GM10266 (cell line): ENCODE measurements around the gene KCNH2.

Experiments used
- DNase-seq: peaks from one replicate; pipeline ENCODE4 v3.0.0; 2012; ENCODE audit errors: extremely low spot score
- CTCF ChIP-seq: IDR thresholded peaks from 2 replicates; pipeline ENCODE4 v1.5.1; 2012; ENCODE audit warnings: mild to moderate bottlenecking, low read depth; ENCODE audit not compliant: control insufficient read depth, insufficient read depth; ENCODE audit errors: missing control alignments

The KCNH2 gene

DNA sequence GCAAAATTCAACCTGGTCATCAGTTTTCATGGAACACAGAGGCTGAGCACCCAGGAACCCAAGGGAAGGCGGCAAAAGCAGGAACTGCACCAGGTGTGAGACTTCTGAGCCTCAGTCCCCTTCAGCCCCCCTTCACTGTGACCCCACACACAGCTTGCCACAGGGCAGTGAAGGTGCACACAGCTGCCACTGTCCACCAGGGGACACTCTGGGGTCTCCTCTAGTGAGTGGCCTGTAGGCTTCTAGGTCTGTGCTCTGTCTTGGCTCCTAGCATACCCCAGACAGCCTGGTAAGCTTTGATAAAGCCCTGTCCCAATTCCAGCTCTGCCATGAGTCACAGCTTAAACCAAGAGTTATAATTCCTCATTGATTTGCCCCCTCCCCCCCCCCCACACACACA lies 12.1 kb downstream of the KCNH2 start:
- DNase-seq: no peak
- TF ChIP-seq CTCF: no peak

DNA sequence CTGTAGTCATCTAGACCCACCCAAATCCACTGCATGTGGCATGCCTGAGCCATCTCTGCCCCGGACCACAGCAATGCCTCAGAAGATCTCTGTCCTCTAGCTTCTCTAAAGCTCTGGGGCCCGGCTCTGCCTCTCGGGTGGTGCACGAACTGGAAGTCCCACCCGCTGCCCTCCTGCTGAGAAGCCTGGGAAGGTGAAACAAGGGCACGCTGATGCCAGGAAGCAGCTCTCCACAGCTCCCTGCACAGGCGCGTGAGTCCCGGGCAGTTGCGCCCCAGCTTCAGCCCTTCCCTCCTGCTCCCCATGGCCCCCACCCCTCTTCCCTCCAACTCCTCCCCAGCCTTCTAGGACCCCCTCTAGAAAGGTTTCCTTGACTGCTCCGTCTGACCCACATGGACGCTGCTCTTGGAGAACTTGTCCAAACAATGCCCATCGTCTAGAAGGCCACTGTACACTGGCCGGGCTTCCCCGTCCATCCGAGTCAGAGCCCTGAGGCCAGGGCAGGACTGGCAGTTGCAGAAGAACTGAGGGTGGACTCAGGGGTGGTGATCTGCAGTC lies 12.8 kb downstream of the KCNH2 start:
- no peak for TF ChIP-seq CTCF
- no peak for DNase-seq

DNA sequence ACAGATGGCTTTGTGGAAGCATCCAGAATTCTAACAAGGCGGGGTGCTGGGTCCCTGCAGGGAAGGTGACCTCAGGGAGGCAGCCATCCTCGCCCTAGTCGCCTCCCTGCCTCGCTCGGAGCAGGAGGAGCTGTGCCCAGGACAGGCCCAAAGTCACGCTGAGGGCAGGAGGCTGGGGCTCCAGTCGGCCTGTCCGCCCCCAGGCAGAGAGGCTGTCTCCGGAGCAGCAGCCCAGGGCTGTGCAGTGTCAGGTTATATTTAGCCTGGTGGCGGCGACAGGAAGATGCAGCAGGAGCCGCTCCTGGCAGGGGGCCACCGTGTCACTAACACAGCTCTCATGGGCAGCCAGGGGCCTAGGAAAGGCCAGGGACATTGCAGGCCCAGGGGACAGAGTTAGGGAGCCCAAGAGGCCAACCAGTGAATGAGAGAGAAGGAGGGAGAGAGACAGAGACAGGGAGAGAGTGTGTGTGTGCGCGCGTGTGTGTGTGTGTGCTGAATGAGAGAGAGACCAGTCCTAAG lies 13.5 kb downstream of the KCNH2 start:
- no peak for TF ChIP-seq CTCF
- DNase-seq: no peak

GRCh38 chr7:150963707-150964559 lies 14.2 kb downstream of the KCNH2 start:
- no peak for DNase-seq
- no peak for TF ChIP-seq CTCF

GRCh38 chr7:150962553-150963399 lies 15.3 kb downstream of the KCNH2 start:
- peak; percentile 93 for TF ChIP-seq CTCF
- DNase-seq: peak; percentile 88

GRCh38 chr7:150962290-150962552 lies 15.9 kb downstream of the KCNH2 start:
- no peak for DNase-seq
- TF ChIP-seq CTCF: no peak
